ENCODE results near the gene TMED5.

GRCh38 chr1:93111561-93111960, 68.7 kb downstream of the TMED5 start:
- TF ChIP-seq TAF1 (IDR thresholded peaks at IDR 0.05; ENCODE audit: borderline replicate concordance, insufficient read depth, low read length): no peak
- no peak for TF ChIP-seq POLR2AphosphoS5 (IDR thresholded peaks at IDR 0.05; ENCODE audit: low read depth, low read length)
